ENCODE results near the gene SNRPA1.

SNRPA1 gene

GRCh38 chr15:101317336-101317872, 22.4 kb upstream of the SNRPA1 start:
- Histone ChIP-seq H3K9me3 (ENCODE audit: control insufficient read depth, low read depth, low read length) (no peaks in the 10 kb centered on the region), H3K27me3 (ENCODE audit: control insufficient read depth, insufficient read depth, low read length) (peaks cover 8% of the 10 kb centered on the region), H3K27ac (ENCODE audit: low read length) (no peak overlapping the region), H3K36me3 (ENCODE audit: control insufficient read depth, low read depth, low read length) (no peaks in the 10 kb centered on the region), H3K4me3 (ENCODE audit: low read length) (no peak overlapping the region), H3K4me1 (ENCODE audit: control insufficient read depth, low read depth, low read length) (no peaks in the 10 kb centered on the region), H3K9ac (ENCODE audit: low read length) (no peak overlapping the region)

- no peak overlapping the region for H3K4me3 ChIP-seq (ENCODE audit: low read length)
- no peaks in the 10 kb centered on the region for H3K9me3 ChIP-seq (ENCODE audit: control insufficient read depth, low read depth, low read length)
- no peaks in the 10 kb centered on the region for H3K36me3 ChIP-seq (ENCODE audit: control insufficient read depth, low read depth, low read length)
- no peak overlapping the region for H3K9ac ChIP-seq (ENCODE audit: low read length)
- no peak overlapping the region for H3K27ac ChIP-seq (ENCODE audit: low read length)
- H3K4me1 ChIP-seq (ENCODE audit: control insufficient read depth, low read depth, low read length) = no peaks in the 10 kb centered on the region
- H3K27me3 ChIP-seq (ENCODE audit: control insufficient read depth, insufficient read depth, low read length) = peaks cover 8% of the 10 kb centered on the region
These were observed 21.5 kb upstream of the SNRPA1 start for GRCh38 chr15:101316529-101316928.

- no peaks in the 10 kb centered on the region for H3K36me3 ChIP-seq (ENCODE audit: control insufficient read depth, low read depth, low read length)
- H3K4me3 ChIP-seq (ENCODE audit: low read length) = no peak overlapping the region
These were observed 20.7 kb upstream of the SNRPA1 start for GRCh38 chr15:101315736-101316135.

GRCh38 chr15:101314336-101315125, 19.5 kb upstream of the SNRPA1 start:
- Histone ChIP-seq H3K9ac (ENCODE audit: low read length) (no peak overlapping the region), H3K27me3 (ENCODE audit: control insufficient read depth, insufficient read depth, low read length) (no peaks in the 10 kb centered on the region)

More at GRCh38 chr15:101315736-101316135, 20.7 kb upstream of the SNRPA1 start:
- Histone ChIP-seq H3K9me3 (ENCODE audit: control insufficient read depth, low read depth, low read length) (no peaks in the 10 kb centered on the region), H3K27me3 (ENCODE audit: control insufficient read depth, insufficient read depth, low read length) (peaks cover 5% of the 10 kb centered on the region), H3K27ac (ENCODE audit: low read length) (no peak overlapping the region), H3K4me1 (ENCODE audit: control insufficient read depth, low read depth, low read length) (no peaks in the 10 kb centered on the region), H3K9ac (ENCODE audit: low read length) (no peak overlapping the region)

GRCh38 chr15:101313041-101313761, 18.2 kb upstream of the SNRPA1 start:
- Histone ChIP-seq H3K27me3 (ENCODE audit: control insufficient read depth, insufficient read depth, low read length) (no peaks in the 10 kb centered on the region), H3K9me3 (ENCODE audit: control insufficient read depth, low read depth, low read length) (no peaks in the 10 kb centered on the region), H3K36me3 (ENCODE audit: control insufficient read depth, low read depth, low read length) (no peaks in the 10 kb centered on the region), H3K4me3 (ENCODE audit: low read length) (no peak overlapping the region), H3K9ac (ENCODE audit: low read length) (no peak overlapping the region), H3K27ac (ENCODE audit: low read length) (no peak overlapping the region), H3K4me1 (ENCODE audit: control insufficient read depth, low read depth, low read length) (no peaks in the 10 kb centered on the region)

More at GRCh38 chr15:101314336-101315125, 19.5 kb upstream of the SNRPA1 start:
- no peaks in the 10 kb centered on the region for H3K4me1 ChIP-seq (ENCODE audit: control insufficient read depth, low read depth, low read length)
- no peak overlapping the region for H3K27ac ChIP-seq (ENCODE audit: low read length)
- no peak overlapping the region for H3K4me3 ChIP-seq (ENCODE audit: low read length)
- no peaks in the 10 kb centered on the region for H3K9me3 ChIP-seq (ENCODE audit: control insufficient read depth, low read depth, low read length)
- H3K36me3 ChIP-seq (ENCODE audit: control insufficient read depth, low read depth, low read length) = no peaks in the 10 kb centered on the region

- Histone ChIP-seq H3K36me3 (ENCODE audit: control insufficient read depth, low read depth, low read length) (no peaks in the 10 kb centered on the region), H3K9me3 (ENCODE audit: control insufficient read depth, low read depth, low read length) (no peaks in the 10 kb centered on the region), H3K27me3 (ENCODE audit: control insufficient read depth, insufficient read depth, low read length) (no peaks in the 10 kb centered on the region), H3K9ac (ENCODE audit: low read length) (no peak overlapping the region), H3K4me3 (ENCODE audit: low read length) (no peak overlapping the region), H3K4me1 (ENCODE audit: control insufficient read depth, low read depth, low read length) (no peaks in the 10 kb centered on the region), H3K27ac (ENCODE audit: low read length) (no peak overlapping the region)
These were observed 15.5 kb upstream of the SNRPA1 start for GRCh38 chr15:101310508-101310907.

GRCh38 chr15:101310161-101310480, 15.1 kb upstream of the SNRPA1 start:
- Histone ChIP-seq H3K9me3 (ENCODE audit: control insufficient read depth, low read depth, low read length) (no peaks in the 10 kb centered on the region), H3K4me1 (ENCODE audit: control insufficient read depth, low read depth, low read length) (no peaks in the 10 kb centered on the region), H3K27me3 (ENCODE audit: control insufficient read depth, insufficient read depth, low read length) (no peaks in the 10 kb centered on the region), H3K4me3 (ENCODE audit: low read length) (no peak overlapping the region), H3K9ac (ENCODE audit: low read length) (no peak overlapping the region), H3K27ac (ENCODE audit: low read length) (no peak overlapping the region), H3K36me3 (ENCODE audit: control insufficient read depth, low read depth, low read length) (no peaks in the 10 kb centered on the region)

- no peaks in the 10 kb centered on the region for H3K27me3 ChIP-seq (ENCODE audit: control insufficient read depth, insufficient read depth, low read length)
- H3K27ac ChIP-seq (ENCODE audit: low read length) = no peak overlapping the region
- no peak overlapping the region for H3K9ac ChIP-seq (ENCODE audit: low read length)
- H3K4me3 ChIP-seq (ENCODE audit: low read length) = no peak overlapping the region
- H3K4me1 ChIP-seq (ENCODE audit: control insufficient read depth, low read depth, low read length) = no peaks in the 10 kb centered on the region
- no peaks in the 10 kb centered on the region for H3K9me3 ChIP-seq (ENCODE audit: control insufficient read depth, low read depth, low read length)
- H3K36me3 ChIP-seq (ENCODE audit: control insufficient read depth, low read depth, low read length) = no peaks in the 10 kb centered on the region
These were observed 14.6 kb upstream of the SNRPA1 start for GRCh38 chr15:101309436-101310160.

- no peaks in the 10 kb centered on the region for H3K36me3 ChIP-seq (ENCODE audit: control insufficient read depth, low read depth, low read length)
- no peak overlapping the region for H3K4me3 ChIP-seq (ENCODE audit: low read length)
- no peaks in the 10 kb centered on the region for H3K4me1 ChIP-seq (ENCODE audit: control insufficient read depth, low read depth, low read length)
- no peaks in the 10 kb centered on the region for H3K9me3 ChIP-seq (ENCODE audit: control insufficient read depth, low read depth, low read length)
- H3K27me3 ChIP-seq (ENCODE audit: control insufficient read depth, insufficient read depth, low read length) = no peaks in the 10 kb centered on the region
- no peak overlapping the region for H3K27ac ChIP-seq (ENCODE audit: low read length)
- H3K9ac ChIP-seq (ENCODE audit: low read length) = no peak overlapping the region
These were observed 13.8 kb upstream of the SNRPA1 start for GRCh38 chr15:101308604-101309435.

- no peaks in the 10 kb centered on the region for H3K27me3 ChIP-seq (ENCODE audit: control insufficient read depth, insufficient read depth, low read length)
- no peaks in the 10 kb centered on the region for H3K9me3 ChIP-seq (ENCODE audit: control insufficient read depth, low read depth, low read length)
- H3K27ac ChIP-seq (ENCODE audit: low read length) = no peak overlapping the region
- H3K36me3 ChIP-seq (ENCODE audit: control insufficient read depth, low read depth, low read length) = no peaks in the 10 kb centered on the region
- H3K4me3 ChIP-seq (ENCODE audit: low read length) = no peak overlapping the region
- no peak overlapping the region for H3K9ac ChIP-seq (ENCODE audit: low read length)
- no peaks in the 10 kb centered on the region for H3K4me1 ChIP-seq (ENCODE audit: control insufficient read depth, low read depth, low read length)
These were observed 13.0 kb upstream of the SNRPA1 start for GRCh38 chr15:101307897-101308603.
